ENCODE data around the gene BCLAF1. TPM values are rescaled to one million over a fixed set of nuclear protein-coding genes. Genes with fewer than 3 reads are reported as not detected.

BCLAF1 gene
- total RNA-seq, 1 donor from 2014 or later, result 109 TPM

Other genes with a start within 250 kb of the BCLAF1 start
- 0.58 TPM for gene MTFR2, start 39.5 kb downstream of the BCLAF1 start, total RNA-seq